Lower leg skin (tissue), 3 donors: ENCODE results near the gene NGB.

Experiments used
- POLR2A ChIP-seq, 2 donors: fragments of 450-650 bp; IDR thresholded peaks; one replicate each; pipeline ENCODE4 v1.6.1; 2016 to 2017; ENCODE audit warnings: antibody characterized with exemption in 2 of 2, mild to moderate bottlenecking in 1 of 2, moderate library complexity in 1 of 2
- TF ChIP-seq, protein P1 (sequence below), 3 donors: fragments of 450-650 bp; IDR thresholded peaks; one replicate each; pipeline ENCODE4 v1.5.1; 2016; ENCODE audit warnings: antibody characterized with exemption in 3 of 3, mild to moderate bottlenecking in 3 of 3, moderate library complexity in 2 of 3

DNA sequence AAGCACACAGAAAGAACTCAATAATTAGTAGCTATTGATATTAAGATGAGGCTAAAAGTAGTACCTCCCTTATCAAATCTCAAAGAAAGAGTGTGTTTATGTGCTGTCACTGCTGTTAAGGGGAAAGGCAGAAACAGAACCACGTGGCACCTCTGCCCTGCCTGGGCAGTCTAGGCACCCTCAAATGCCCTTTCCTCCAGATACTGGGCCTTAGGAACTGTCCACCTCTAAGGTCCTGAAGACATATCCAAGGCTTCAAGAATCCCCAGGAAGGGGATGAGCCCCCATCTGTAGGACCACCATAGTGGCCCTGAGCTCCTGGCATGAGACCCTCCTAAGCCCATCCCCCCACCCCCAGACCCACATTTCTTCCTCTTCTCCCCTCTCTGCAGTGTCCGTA lies 29.1 kb downstream of the NGB start:
- TF ChIP-seq, protein P1, sequence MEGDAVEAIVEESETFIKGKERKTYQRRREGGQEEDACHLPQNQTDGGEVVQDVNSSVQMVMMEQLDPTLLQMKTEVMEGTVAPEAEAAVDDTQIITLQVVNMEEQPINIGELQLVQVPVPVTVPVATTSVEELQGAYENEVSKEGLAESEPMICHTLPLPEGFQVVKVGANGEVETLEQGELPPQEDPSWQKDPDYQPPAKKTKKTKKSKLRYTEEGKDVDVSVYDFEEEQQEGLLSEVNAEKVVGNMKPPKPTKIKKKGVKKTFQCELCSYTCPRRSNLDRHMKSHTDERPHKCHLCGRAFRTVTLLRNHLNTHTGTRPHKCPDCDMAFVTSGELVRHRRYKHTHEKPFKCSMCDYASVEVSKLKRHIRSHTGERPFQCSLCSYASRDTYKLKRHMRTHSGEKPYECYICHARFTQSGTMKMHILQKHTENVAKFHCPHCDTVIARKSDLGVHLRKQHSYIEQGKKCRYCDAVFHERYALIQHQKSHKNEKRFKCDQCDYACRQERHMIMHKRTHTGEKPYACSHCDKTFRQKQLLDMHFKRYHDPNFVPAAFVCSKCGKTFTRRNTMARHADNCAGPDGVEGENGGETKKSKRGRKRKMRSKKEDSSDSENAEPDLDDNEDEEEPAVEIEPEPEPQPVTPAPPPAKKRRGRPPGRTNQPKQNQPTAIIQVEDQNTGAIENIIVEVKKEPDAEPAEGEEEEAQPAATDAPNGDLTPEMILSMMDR (IDR thresholded peaks at IDR 0.05) = no peak
- TF ChIP-seq POLR2A (IDR thresholded peaks at IDR 0.05) = no peak
